ENCODE data around the gene PIGBOS1. TPM values are rescaled to one million over a fixed set of nuclear protein-coding genes. Genes with fewer than 3 reads are reported as not detected.
"Not testable (repeated sequence)": the region's sequence is repeated elsewhere in the genome, so short reads cannot be mapped to it uniquely, and the experiment has no call there.

Gene PIGBOS1
- total RNA-seq, 1 donor from 2014 or later: 12.3 TPM

- H3K36me3 Mint-ChIP-seq (ENCODE audit: low read depth): peaks cover 43% of the 10 kb centered on the region
Observed at GRCh38 chr15:55289011-55289745, 29.7 kb downstream of the PIGBOS1 start.

GRCh38 chr15:55288006-55288717 is 30.8 kb downstream of the PIGBOS1 start:
- H3K4me3 Mint-ChIP-seq (ENCODE audit: low read depth): peak overlapping the region; percentile 91
- H3K4me1 Mint-ChIP-seq (ENCODE audit: low read depth): peaks cover 53% of the 10 kb centered on the region
- no peaks in the 10 kb centered on the region for H3K9me3 Mint-ChIP-seq
- H3K36me3 Mint-ChIP-seq (ENCODE audit: low read depth): peaks cover 45% of the 10 kb centered on the region
- intact Hi-C loops (cut with micrococcal nuclease): no loop called here
- H3K27me3 Mint-ChIP-seq (ENCODE audit: low read depth): no peaks in the 10 kb centered on the region
- H3K27ac Mint-ChIP-seq: peak overlapping the region; percentile 91
- DNase-seq (ENCODE audit: low spot score): no peak

More at GRCh38 chr15:55289011-55289745, 29.7 kb downstream of the PIGBOS1 start:
- Mint-ChIP-seq H3K27me3 (ENCODE audit: low read depth) (no peaks in the 10 kb centered on the region), H3K4me1 (ENCODE audit: low read depth) (peaks cover 43% of the 10 kb centered on the region), H3K9me3 (no peaks in the 10 kb centered on the region), H3K4me3 (ENCODE audit: low read depth) (peak overlapping the region; percentile 91), H3K27ac (peak overlapping the region; percentile 91)
- intact Hi-C loops (cut with micrococcal nuclease): loop anchor here (1.0 kb wide), 1 partner anchor 22 kb away; no protein-coding TSS in a partner anchor
- peak; percentile 20 for DNase-seq (ENCODE audit: low spot score)

GRCh38 chr15:55286442-55287189 is 32.3 kb downstream of the PIGBOS1 start:
- DNase-seq (ENCODE audit: low spot score); H3K27ac Mint-ChIP-seq; H3K27me3 Mint-ChIP-seq (ENCODE audit: low read depth); intact Hi-C loops (cut with micrococcal nuclease); H3K9me3 Mint-ChIP-seq: not testable (repeated sequence)
- peak overlapping the region; percentile 91 for H3K4me3 Mint-ChIP-seq (ENCODE audit: low read depth)
- peaks cover 55% of the 10 kb centered on the region for H3K36me3 Mint-ChIP-seq (ENCODE audit: low read depth)
- peaks cover 68% of the 10 kb centered on the region for H3K4me1 Mint-ChIP-seq (ENCODE audit: low read depth)

GRCh38 chr15:55284426-55284825 is 34.5 kb downstream of the PIGBOS1 start:
- intact Hi-C loops (cut with micrococcal nuclease): loop anchor here (5.0 kb wide), 1 partner anchor 33 kb away; the partner anchor contains the start of genes PIGB and PIGBOS1
- H3K4me1 Mint-ChIP-seq (ENCODE audit: low read depth): peaks cover 82% of the 10 kb centered on the region

GRCh38 chr15:55283379-55284147 is 35.4 kb downstream of the PIGBOS1 start:
- H3K27me3 Mint-ChIP-seq (ENCODE audit: low read depth): no peaks in the 10 kb centered on the region
- no peak for DNase-seq (ENCODE audit: low spot score)
- intact Hi-C loops (cut with micrococcal nuclease): loop anchor here (5.0 kb wide), 1 partner anchor 34 kb away; the partner anchor contains the start of genes PIGB and PIGBOS1
- peaks cover 88% of the 10 kb centered on the region for H3K4me1 Mint-ChIP-seq (ENCODE audit: low read depth)
- peak overlapping the region; percentile 21 for H3K27ac Mint-ChIP-seq
- no peak overlapping the region for H3K4me3 Mint-ChIP-seq (ENCODE audit: low read depth)
- peaks cover 75% of the 10 kb centered on the region for H3K36me3 Mint-ChIP-seq (ENCODE audit: low read depth)
- H3K9me3 Mint-ChIP-seq: peaks cover 6% of the 10 kb centered on the region

More at GRCh38 chr15:55284426-55284825, 34.5 kb downstream of the PIGBOS1 start:
- Mint-ChIP-seq H3K27ac (no peak overlapping the region), H3K36me3 (ENCODE audit: low read depth) (peaks cover 74% of the 10 kb centered on the region), H3K27me3 (ENCODE audit: low read depth) (no peaks in the 10 kb centered on the region), H3K9me3 (peaks cover 6% of the 10 kb centered on the region), H3K4me3 (ENCODE audit: low read depth) (no peak overlapping the region)
- DNase-seq (ENCODE audit: low spot score): no peak

GRCh38 chr15:55282284-55282833 is 36.6 kb downstream of the PIGBOS1 start:
- peaks cover 87% of the 10 kb centered on the region for H3K4me1 Mint-ChIP-seq (ENCODE audit: low read depth)

GRCh38 chr15:55281517-55282228 is 37.2 kb downstream of the PIGBOS1 start:
- intact Hi-C loops (cut with micrococcal nuclease): loop anchor here (1.0 to 5.0 kb wide), 2 partner anchors 9 to 36 kb away; partner anchors contain the start of genes PIGB and PIGBOS1
- no peak for DNase-seq (ENCODE audit: low spot score)
- H3K9me3 Mint-ChIP-seq: peaks cover 6% of the 10 kb centered on the region

More at GRCh38 chr15:55282284-55282833, 36.6 kb downstream of the PIGBOS1 start:
- H3K9me3 Mint-ChIP-seq: peaks cover 6% of the 10 kb centered on the region
- intact Hi-C loops (cut with micrococcal nuclease): loop anchor here (1.0 to 5.0 kb wide), 2 partner anchors 8 to 35 kb away; partner anchors contain the start of genes PIGB and PIGBOS1
- H3K27ac Mint-ChIP-seq: peak overlapping the region; percentile 73
- H3K4me3 Mint-ChIP-seq (ENCODE audit: low read depth): peak overlapping the region; percentile 7
- DNase-seq (ENCODE audit: low spot score): no peak
- peaks cover 71% of the 10 kb centered on the region for H3K36me3 Mint-ChIP-seq (ENCODE audit: low read depth)
- H3K27me3 Mint-ChIP-seq (ENCODE audit: low read depth): no peaks in the 10 kb centered on the region

GRCh38 chr15:55280589-55280988 is 38.3 kb downstream of the PIGBOS1 start:
- Mint-ChIP-seq H3K36me3 (ENCODE audit: low read depth) (peaks cover 60% of the 10 kb centered on the region), H3K4me1 (ENCODE audit: low read depth) (peaks cover 89% of the 10 kb centered on the region), H3K27ac (peak overlapping the region; percentile 68)
- DNase-seq (ENCODE audit: low spot score); H3K27me3 Mint-ChIP-seq (ENCODE audit: low read depth); H3K9me3 Mint-ChIP-seq; H3K4me3 Mint-ChIP-seq (ENCODE audit: low read depth): not testable (repeated sequence)
- intact Hi-C loops (cut with micrococcal nuclease): loop anchor here (1.0 to 5.0 kb wide), 2 partner anchors 37 to 43 kb away; partner anchors contain the start of genes PIGB and PIGBOS1

More at GRCh38 chr15:55281517-55282228, 37.2 kb downstream of the PIGBOS1 start:
- Mint-ChIP-seq H3K36me3 (ENCODE audit: low read depth) (peaks cover 69% of the 10 kb centered on the region), H3K27ac (no peak overlapping the region), H3K4me1 (ENCODE audit: low read depth) (peaks cover 90% of the 10 kb centered on the region), H3K27me3 (ENCODE audit: low read depth) (no peaks in the 10 kb centered on the region), H3K4me3 (ENCODE audit: low read depth) (no peak overlapping the region)

- Mint-ChIP-seq H3K9me3 (peaks cover 6% of the 10 kb centered on the region), H3K4me1 (ENCODE audit: low read depth) (peaks cover 88% of the 10 kb centered on the region), H3K4me3 (ENCODE audit: low read depth) (peak overlapping the region; percentile 63), H3K27ac (peak overlapping the region; percentile 98), H3K27me3 (ENCODE audit: low read depth) (no peaks in the 10 kb centered on the region), H3K36me3 (ENCODE audit: low read depth) (peaks cover 60% of the 10 kb centered on the region)
- intact Hi-C loops (cut with micrococcal nuclease): loop anchor here (1.0 to 5.0 kb wide), 3 partner anchors 37 to 59 kb away; partner anchors contain the start of genes PIGB and PIGBOS1
- peak; percentile 46 for DNase-seq (ENCODE audit: low spot score)
Observed at GRCh38 chr15:55279746-55280351, 39.1 kb downstream of the PIGBOS1 start.

- H3K27me3 Mint-ChIP-seq (ENCODE audit: low read depth): no peaks in the 10 kb centered on the region
- H3K9me3 Mint-ChIP-seq: peaks cover 6% of the 10 kb centered on the region
- intact Hi-C loops (cut with micrococcal nuclease): loop anchor here (1.0 kb wide), 1 partner anchor 58 kb away; no protein-coding TSS in a partner anchor
- DNase-seq (ENCODE audit: low spot score): no peak
- H3K4me3 Mint-ChIP-seq (ENCODE audit: low read depth): peak overlapping the region; percentile 47
- H3K36me3 Mint-ChIP-seq (ENCODE audit: low read depth): peaks cover 57% of the 10 kb centered on the region
- peak overlapping the region; percentile 98 for H3K27ac Mint-ChIP-seq
- H3K4me1 Mint-ChIP-seq (ENCODE audit: low read depth): peaks cover 81% of the 10 kb centered on the region
Observed at GRCh38 chr15:55279100-55279745, 39.7 kb downstream of the PIGBOS1 start.

Data from activated T-helper 2 cell treated with anti-CD3 and anti-CD28 coated beads, Interferon-gamma antibody, Interleukin-2, Interleukin-4, amounts not matched to agents 10 μg/mL and 5 μg/mL and 100 μg/mL, durations not matched to agents 14 hours and 24 hours and 36 hours (primary cell).